Glutamatergic neuron (in vitro differentiated cells): ENCODE results near the gene SEPTIN7. TPM values are rescaled to one million over a fixed set of nuclear protein-coding genes. Genes with fewer than 3 reads are reported as not detected.

ENCODE experiments used
- DNase-seq: peaks from one replicate; pipeline ENCODE4 v3.0.0; 2022
- H3K27ac Mint-ChIP-seq: one replicate; pipeline ENCODE4 v1.8.0; 2020; ENCODE audit warnings: mild to moderate bottlenecking, mixed read lengths, inconsistent platforms; ENCODE audit not compliant: unreplicated experiment
- H3K27me3 Mint-ChIP-seq: one replicate; pipeline ENCODE4 v1.8.0; 2020; ENCODE audit warnings: mild to moderate bottlenecking, moderate library complexity, mixed read lengths, inconsistent platforms; ENCODE audit not compliant: unreplicated experiment
- H3K36me3 Mint-ChIP-seq: one replicate; pipeline ENCODE4 v1.8.0; 2020; ENCODE audit warnings: mild to moderate bottlenecking, mixed read lengths, inconsistent platforms; ENCODE audit not compliant: unreplicated experiment
- H3K4me1 Mint-ChIP-seq: one replicate; pipeline ENCODE4 v1.8.0; 2020; ENCODE audit warnings: mild to moderate bottlenecking, low read depth, mixed read lengths, inconsistent platforms; ENCODE audit not compliant: unreplicated experiment
- H3K4me3 Mint-ChIP-seq: one replicate; pipeline ENCODE4 v1.8.0; 2020; ENCODE audit warnings: mild to moderate bottlenecking, mixed read lengths, inconsistent platforms; ENCODE audit not compliant: unreplicated experiment
- H3K9me3 Mint-ChIP-seq: one replicate; pipeline ENCODE4 v1.8.0; 2020; ENCODE audit warnings: mild to moderate bottlenecking, moderate library complexity, mixed read lengths, inconsistent platforms; ENCODE audit not compliant: unreplicated experiment
- CTCF ChIP-seq: fragments of 200-600 bp; sonication (generic); IDR thresholded peaks from one replicate; pipeline ENCODE4 v1.5.0; 2021; ENCODE audit not compliant: partially characterized antibody, unreplicated experiment
- total RNA-seq: library from RNA; stranded (reverse); fragmentation: NEBNext Ultra II Directional; extraction: Animal tissue kit (Norgen Biotek cat#: 25700); gene quantifications from one replicate; pipeline ENCODE4 v1.2.1, GENCODE V29; 2021; ENCODE audit not compliant: unreplicated experiment

The SEPTIN7 gene
- total RNA-seq, 1 donor from 2014 or later: 189 TPM

GRCh38 chr7:35784332-35784731 lies 16.5 kb upstream of the SEPTIN7 start:
- H3K9me3 Mint-ChIP-seq: no peaks in the 10 kb centered on the region

GRCh38 chr7:35785250-35785649 lies 15.6 kb upstream of the SEPTIN7 start:
- Mint-ChIP-seq H3K36me3 (no peaks in the 10 kb centered on the region), H3K9me3 (no peaks in the 10 kb centered on the region), H3K27me3 (peaks cover 1% of the 10 kb centered on the region), H3K27ac (no peak overlapping the region), H3K4me3 (no peak overlapping the region), H3K4me1 (no peaks in the 10 kb centered on the region)
- TF ChIP-seq CTCF: no peak
- no peak for DNase-seq

More at GRCh38 chr7:35784332-35784731, 16.5 kb upstream of the SEPTIN7 start:
- no peaks in the 10 kb centered on the region for H3K36me3 Mint-ChIP-seq
- no peak overlapping the region for H3K27ac Mint-ChIP-seq
- TF ChIP-seq CTCF: no peak
- H3K27me3 Mint-ChIP-seq: peaks cover 1% of the 10 kb centered on the region
- H3K4me1 Mint-ChIP-seq: no peaks in the 10 kb centered on the region
- DNase-seq: no peak
- H3K4me3 Mint-ChIP-seq: no peak overlapping the region

GRCh38 chr7:35787925-35788324 lies 12.9 kb upstream of the SEPTIN7 start:
- TF ChIP-seq CTCF: no peak
- no peak for DNase-seq
- H3K36me3 Mint-ChIP-seq: no peaks in the 10 kb centered on the region
- no peak overlapping the region for H3K4me3 Mint-ChIP-seq
- H3K9me3 Mint-ChIP-seq: no peaks in the 10 kb centered on the region
- no peak overlapping the region for H3K27ac Mint-ChIP-seq
- H3K4me1 Mint-ChIP-seq: no peaks in the 10 kb centered on the region
- peaks cover 1% of the 10 kb centered on the region for H3K27me3 Mint-ChIP-seq

GRCh38 chr7:35792472-35792871 lies 8.4 kb upstream of the SEPTIN7 start:
- no peaks in the 10 kb centered on the region for H3K9me3 Mint-ChIP-seq

More at GRCh38 chr7:35792472-35792871, 8.4 kb upstream of the SEPTIN7 start:
- H3K27ac Mint-ChIP-seq: no peak overlapping the region
- H3K4me3 Mint-ChIP-seq: no peak overlapping the region
- peaks cover under 1% of the 10 kb centered on the region for H3K27me3 Mint-ChIP-seq
- no peak for TF ChIP-seq CTCF
- no peak for DNase-seq
- no peaks in the 10 kb centered on the region for H3K4me1 Mint-ChIP-seq
- no peaks in the 10 kb centered on the region for H3K36me3 Mint-ChIP-seq
